ENCODE results near the gene TARBP1. TPM values are rescaled to one million over a fixed set of nuclear protein-coding genes. Genes with fewer than 3 reads are reported as not detected.

TARBP1 gene
- total RNA-seq, 1 experiment from 2014 or later, result 47.3 TPM

GRCh38 chr1:234497589-234497988 lies 18.6 kb upstream of the TARBP1 start:
- POLR2A ChIA-PET (ENCODE audit: unreplicated experiment), result interaction anchor here (0.6 kb wide), 1 partner anchor 126 kb away, joined by 3 read pairs; no protein-coding TSS in a partner anchor
- CTCF ChIA-PET, result no interaction called here

GRCh38 chr1:234495231-234495990 lies 16.4 kb upstream of the TARBP1 start:
- intact Hi-C loops (cut with micrococcal nuclease; ENCODE audit: unreplicated experiment), result loop anchor here (1.0 to 2.0 kb wide), 7 partner anchors 164 to 1009 kb away; partner anchors contain the start of gene B3GALNT2
- H3K36me3 ChIP-seq (ENCODE audit: low read depth), result no peaks in the 10 kb centered on the region
- no peak overlapping the region for H2AFZ ChIP-seq
- POLR2A ChIA-PET (ENCODE audit: unreplicated experiment), result interaction anchor here (0.5 to 1.3 kb wide), 25 partner anchors 9 to 730 kb away, joined by 3 to 19 read pairs (median 5); no protein-coding TSS in a partner anchor
- CTCF ChIA-PET, result interaction anchor here (0.6 to 1.5 kb wide), 17 partner anchors 8 to 1191 kb away, joined by 3 to 25 read pairs (median 4); no protein-coding TSS in a partner anchor
- H3F3A ChIP-seq (ENCODE audit: insufficient read depth, low read depth), result peaks cover 36% of the 10 kb centered on the region
- no peaks in the 10 kb centered on the region for H3K27me3 ChIP-seq (ENCODE audit: insufficient read depth, low read depth)
- TF ChIP-seq CTCF (conservative IDR thresholded peaks at IDR 0.05) (no peak), EZH2 (IDR thresholded peaks at IDR 0.05; ENCODE audit: low read depth) (no peak)
- H3K4me1 ChIP-seq (replicated peaks; ENCODE audit: insufficient read depth), result peaks cover 80% of the 10 kb centered on the region
- peak overlapping the region; percentile 52 for H3K4me3 ChIP-seq
- peak overlapping the region; percentile 78 for H3K4me2 ChIP-seq
- H3K9me3 ChIP-seq (ENCODE audit: insufficient read depth, low read depth), result no peaks in the 10 kb centered on the region
- H3K79me2 ChIP-seq (ENCODE audit: low read depth), result no peaks in the 10 kb centered on the region; the same call in 1 of the 2 replicates
- no peaks in the 10 kb centered on the region for H3K9me2 ChIP-seq (ENCODE audit: insufficient read depth)
- H3K27ac ChIP-seq, result peak overlapping the region; percentile 97
- DNase-seq, result peak; percentile 79 to 100
- H4K20me1 ChIP-seq (ENCODE audit: insufficient read depth), result no peaks in the 10 kb centered on the region
- no TSS peak for BruUV-seq (replicated peaks)

More at GRCh38 chr1:234497589-234497988, 18.6 kb upstream of the TARBP1 start:
- H3K4me3 ChIP-seq, result no peak overlapping the region
- H3K36me3 ChIP-seq (ENCODE audit: low read depth), result no peaks in the 10 kb centered on the region
- no peaks in the 10 kb centered on the region for H3K9me2 ChIP-seq (ENCODE audit: insufficient read depth)
- intact Hi-C loops (cut with micrococcal nuclease; ENCODE audit: unreplicated experiment), result no loop called here
- no peak overlapping the region for H3K27ac ChIP-seq
- no peak for DNase-seq
- peaks cover 90% of the 10 kb centered on the region for H3K4me1 ChIP-seq (replicated peaks; ENCODE audit: insufficient read depth)
- H3F3A ChIP-seq (ENCODE audit: insufficient read depth, low read depth), result peaks cover 40% of the 10 kb centered on the region
- H3K9me3 ChIP-seq (ENCODE audit: insufficient read depth, low read depth), result no peaks in the 10 kb centered on the region
- no peak overlapping the region for H2AFZ ChIP-seq
- H3K4me2 ChIP-seq, result no peak overlapping the region
- H4K20me1 ChIP-seq (ENCODE audit: insufficient read depth), result no peaks in the 10 kb centered on the region
- no TSS peak for BruUV-seq (replicated peaks)
- H3K79me2 ChIP-seq (ENCODE audit: low read depth), result no peaks in the 10 kb centered on the region; the same call in 1 of the 2 replicates
- H3K27me3 ChIP-seq (ENCODE audit: insufficient read depth, low read depth), result no peaks in the 10 kb centered on the region
- TF ChIP-seq EZH2 (IDR thresholded peaks at IDR 0.05; ENCODE audit: low read depth) (no peak), CTCF (conservative IDR thresholded peaks at IDR 0.05) (no peak)

GRCh38 chr1:234494049-234494448 lies 15.1 kb upstream of the TARBP1 start:
- H4K20me1 ChIP-seq (ENCODE audit: insufficient read depth), result no peaks in the 10 kb centered on the region
- no peak for TF ChIP-seq EZH2 (IDR thresholded peaks at IDR 0.05; ENCODE audit: low read depth)
- no peak for TF ChIP-seq CTCF (conservative IDR thresholded peaks at IDR 0.05)
- intact Hi-C loops (cut with micrococcal nuclease; ENCODE audit: unreplicated experiment), result loop anchor here (2.0 kb wide), 1 partner anchor 1011 kb away; the partner anchor contains the start of gene B3GALNT2
- peaks cover 72% of the 10 kb centered on the region for H3K4me1 ChIP-seq (replicated peaks; ENCODE audit: insufficient read depth)
- CTCF ChIA-PET, result interaction anchor here (0.6 kb wide), 1 partner anchor 120 kb away, joined by 4 read pairs; no protein-coding TSS in a partner anchor
- H3F3A ChIP-seq (ENCODE audit: insufficient read depth, low read depth), result peaks cover 35% of the 10 kb centered on the region
- peak overlapping the region; percentile 52; the same call in 1 of the 2 replicates for H3K4me3 ChIP-seq
- peak overlapping the region; percentile 97 for H3K27ac ChIP-seq
- H3K9me3 ChIP-seq (ENCODE audit: insufficient read depth, low read depth), result no peaks in the 10 kb centered on the region
- no peaks in the 10 kb centered on the region for H3K36me3 ChIP-seq (ENCODE audit: low read depth)
- H2AFZ ChIP-seq, result no peak overlapping the region
- no peak for DNase-seq
- no peaks in the 10 kb centered on the region for H3K27me3 ChIP-seq (ENCODE audit: insufficient read depth, low read depth)
- H3K4me2 ChIP-seq, result peak overlapping the region; percentile 78
- POLR2A ChIA-PET (ENCODE audit: unreplicated experiment), result no interaction called here
- BruUV-seq (replicated peaks), result no TSS peak
- H3K9me2 ChIP-seq (ENCODE audit: insufficient read depth), result no peaks in the 10 kb centered on the region
- no peaks in the 10 kb centered on the region; the same call in 1 of the 2 replicates for H3K79me2 ChIP-seq (ENCODE audit: low read depth)

Data from PC-9 (cell line).